GM19239 (cell line): ENCODE data around the gene STEAP3.

Experiments
- DNase-seq: peaks from one replicate; pipeline ENCODE4 v3.0.0; 2011; ENCODE audit warnings: low spot score; ENCODE audit not compliant: insufficient read length
- FAIRE-seq: peaks from 2 replicates; lab custom pipeline; 2011; peaks lifted over from hg19 to GRCh38; lab: Jason Lieb, UNC

STEAP3 gene

GRCh38 chr2:119289093-119289492 lies 65.5 kb downstream of the STEAP3 start:
- DNase-seq: no peak
- no peak for FAIRE-seq

GRCh38 chr2:119289642-119290041 lies 66.0 kb downstream of the STEAP3 start:
- DNase-seq (no peak), FAIRE-seq (no peak)

DNA sequence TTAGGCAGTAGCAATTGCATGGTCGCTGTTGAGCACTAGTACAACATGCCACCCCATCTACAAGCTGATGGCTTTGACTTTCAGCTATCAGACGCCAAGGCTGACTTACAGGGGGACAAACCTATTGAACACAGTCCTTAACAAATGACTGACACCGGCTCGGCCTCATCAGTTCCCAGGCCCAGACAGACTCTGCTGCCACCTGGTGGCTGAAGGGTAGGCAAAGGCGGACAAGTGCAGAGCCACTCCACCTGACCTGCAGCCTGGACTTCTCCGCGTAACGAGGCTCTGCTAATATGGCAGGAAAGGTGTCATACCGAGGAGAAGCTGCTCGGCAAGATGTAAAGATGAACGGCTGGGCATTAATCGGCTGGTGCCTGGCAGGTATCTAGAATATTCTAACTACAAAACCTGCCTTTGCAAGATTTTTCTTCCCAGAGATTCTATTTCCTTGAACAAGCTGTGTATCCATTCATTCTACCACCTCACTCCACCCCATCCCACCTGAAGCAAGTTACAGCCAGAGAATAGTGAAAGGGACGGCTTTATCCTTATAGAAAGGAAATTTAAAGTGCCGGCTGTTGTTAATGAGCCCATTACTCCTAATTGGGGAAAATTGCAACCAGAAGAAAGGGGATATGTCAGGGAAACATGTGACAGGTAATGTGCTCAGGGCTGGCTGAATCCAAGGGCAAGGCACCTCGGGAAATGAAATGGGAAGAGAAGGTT lies 67.4 kb downstream of the STEAP3 start:
- FAIRE-seq: no peak
- DNase-seq: no peak

- FAIRE-seq (no peak), DNase-seq (no peak)
Observed at GRCh38 chr2:119291588-119292167, 68.0 kb downstream of the STEAP3 start.

DNA sequence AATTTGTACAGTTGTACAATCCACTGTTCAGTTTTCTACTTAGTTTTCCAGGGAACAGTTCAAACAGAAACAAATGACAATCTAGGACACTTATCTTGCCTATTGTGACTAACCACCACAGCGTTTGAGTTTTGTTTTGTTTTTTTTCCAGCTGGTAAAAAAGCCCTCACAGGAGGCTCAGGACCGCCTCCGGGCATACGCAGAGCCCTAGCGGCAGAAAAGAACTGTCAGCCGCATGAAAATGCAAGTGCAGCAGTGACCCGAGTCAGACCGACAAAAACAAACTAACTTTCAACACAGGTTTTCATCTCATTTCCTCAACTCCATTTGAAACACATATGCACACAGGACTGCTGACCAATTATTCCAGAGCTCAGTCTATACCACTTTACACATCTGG lies 68.6 kb downstream of the STEAP3 start:
- no peak for DNase-seq
- FAIRE-seq: no peak

DNA sequence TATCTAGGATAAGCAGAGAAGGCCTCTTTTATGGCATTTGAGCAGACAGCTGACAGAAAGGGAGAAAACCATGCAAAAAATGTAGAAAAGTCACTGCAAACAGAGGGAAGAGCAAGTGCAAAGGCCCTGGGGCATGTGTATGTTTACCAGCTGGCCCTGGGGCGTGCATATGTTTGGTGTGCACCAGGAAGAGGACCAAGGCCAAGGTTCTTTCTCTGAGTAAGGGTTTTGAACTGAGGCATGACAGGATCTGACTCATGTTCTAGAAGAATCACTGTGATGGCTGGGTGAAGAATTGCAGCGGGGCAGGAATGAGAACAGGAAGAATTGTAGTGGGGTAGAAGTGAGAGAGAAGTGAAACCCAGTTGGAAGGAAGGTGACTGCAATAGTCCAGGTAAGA lies 69.6 kb downstream of the STEAP3 start:
- FAIRE-seq (no peak), DNase-seq (no peak)

GRCh38 chr2:119293900-119294299 lies 70.3 kb downstream of the STEAP3 start:
- DNase-seq (no peak), FAIRE-seq (no peak)

DNA sequence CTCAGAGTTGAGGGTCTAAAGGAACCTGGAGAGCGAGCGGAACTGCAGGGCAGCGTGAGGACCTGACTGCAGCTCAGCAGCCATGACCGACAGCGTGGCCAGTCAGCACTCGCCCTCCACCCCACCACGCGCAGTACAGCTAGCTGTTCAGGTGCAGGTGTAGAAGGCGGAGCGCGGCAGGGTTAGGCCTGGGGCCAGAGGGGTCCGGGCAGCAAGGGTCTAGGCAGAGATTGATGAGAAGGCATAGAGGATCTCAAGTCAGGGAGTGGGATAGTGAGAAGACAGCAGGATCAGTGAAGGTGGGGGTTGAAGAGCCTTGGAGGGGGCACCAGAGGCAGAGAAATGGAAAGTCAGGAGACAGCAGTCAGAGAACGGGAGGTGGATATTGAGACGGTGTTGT lies 71.0 kb downstream of the STEAP3 start:
- no peak for DNase-seq
- no peak for FAIRE-seq

DNA sequence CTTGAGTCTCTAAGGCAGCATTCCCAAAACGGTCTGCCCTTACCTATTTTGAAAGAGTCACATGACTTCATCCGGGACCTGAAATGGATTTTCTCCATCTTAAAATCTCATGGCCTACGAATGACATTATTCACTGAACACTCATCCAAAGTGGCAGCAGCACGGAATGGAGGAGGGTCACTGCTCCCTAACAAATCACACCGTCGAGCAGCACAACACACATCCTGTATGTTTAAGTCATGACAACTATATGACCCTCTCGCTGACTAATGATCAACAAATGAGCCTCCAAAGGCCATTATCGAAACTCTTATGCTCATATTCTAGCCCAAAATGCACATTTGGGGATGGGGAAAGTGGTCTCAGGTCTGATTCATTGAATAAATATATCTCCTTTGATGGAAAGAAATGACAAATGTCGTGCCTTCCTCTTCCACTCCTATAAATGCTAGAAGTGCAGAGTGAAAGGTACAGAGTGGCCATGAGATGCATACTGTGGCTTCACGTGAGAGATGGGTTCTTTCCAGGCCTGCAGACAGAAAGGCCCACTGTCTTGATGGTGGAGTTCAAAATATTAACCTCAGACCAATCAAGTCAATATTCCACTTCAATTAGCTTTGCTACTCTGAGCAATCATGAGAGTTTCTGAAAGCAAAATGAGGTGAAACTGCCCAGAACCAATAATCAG lies 72.2 kb downstream of the STEAP3 start:
- DNase-seq (no peak), FAIRE-seq (no peak)

- DNase-seq (no peak), FAIRE-seq (no peak)
Observed at GRCh38 chr2:119301413-119301812, 77.8 kb downstream of the STEAP3 start.

DNA sequence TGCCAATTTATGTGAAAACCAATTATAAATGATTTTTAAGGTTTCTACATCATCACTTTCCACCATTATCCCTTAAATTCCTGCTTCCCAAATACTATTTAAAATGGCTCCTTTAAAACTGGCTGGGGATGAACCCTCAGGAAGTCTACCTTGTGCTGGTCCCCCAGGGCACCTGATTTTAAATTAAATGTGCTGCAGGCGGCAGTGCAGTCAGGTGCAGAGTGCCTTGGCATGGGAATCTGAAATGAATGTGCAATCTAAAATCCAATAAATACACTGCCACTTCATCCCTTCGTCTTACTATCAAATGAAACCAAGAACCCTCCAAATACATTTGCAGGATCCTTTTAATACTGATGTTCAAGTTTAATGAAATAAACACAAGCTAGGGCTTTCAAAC lies 81.2 kb downstream of the STEAP3 start:
- FAIRE-seq: no peak
- no peak for DNase-seq

DNA sequence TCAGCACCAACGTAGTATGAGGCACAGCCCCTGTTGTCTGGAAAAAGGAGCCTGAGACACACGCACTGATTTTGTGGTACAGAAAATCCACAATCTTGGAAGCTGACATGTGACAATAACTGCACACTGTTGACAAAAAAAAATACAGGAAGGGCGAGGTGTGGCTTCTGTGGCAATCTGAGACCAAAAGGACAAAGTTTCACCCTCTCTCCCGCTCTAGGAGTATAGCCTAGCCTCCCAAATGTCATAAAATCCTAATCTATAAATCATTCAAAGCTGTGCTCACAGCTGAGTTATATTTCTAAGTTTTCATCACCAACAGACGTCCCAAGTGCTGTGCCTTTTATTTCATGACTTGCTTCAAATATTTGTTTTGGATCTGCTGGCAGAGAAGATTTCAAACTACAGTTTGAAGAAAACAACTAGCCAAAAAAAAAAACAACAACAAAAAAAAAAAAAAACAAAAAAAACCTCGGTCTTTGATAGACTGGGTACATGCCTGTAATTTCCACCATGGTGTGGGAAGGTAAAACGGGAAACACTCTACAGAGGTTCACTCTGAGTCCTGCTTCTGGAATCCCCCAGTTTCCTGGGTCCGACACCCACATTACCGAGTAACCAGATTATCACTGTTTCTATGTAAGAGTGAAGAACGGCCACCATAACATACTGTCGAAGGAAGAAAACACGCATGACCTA lies 82.0 kb downstream of the STEAP3 start:
- FAIRE-seq: no peak
- DNase-seq: no peak

DNA sequence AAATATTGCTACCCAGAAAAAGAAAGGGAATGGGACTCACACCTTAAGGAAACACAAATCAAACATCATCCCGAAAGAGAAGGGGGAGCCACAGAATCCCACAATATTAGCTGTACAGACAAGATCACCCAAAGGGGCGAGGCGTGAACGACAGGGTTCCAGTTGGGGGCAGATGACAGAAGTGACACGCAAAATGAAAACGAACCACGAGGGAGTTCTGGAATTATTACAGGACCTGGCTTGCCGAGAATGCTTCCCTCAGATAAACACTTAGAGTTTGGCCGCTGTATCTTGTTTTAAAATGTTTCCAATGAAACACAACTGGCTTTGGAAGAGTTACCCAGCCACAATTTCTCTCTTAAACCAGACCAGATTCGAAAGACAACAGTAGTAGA lies 82.6 kb downstream of the STEAP3 start:
- FAIRE-seq (no peak), DNase-seq (no peak)

DNA sequence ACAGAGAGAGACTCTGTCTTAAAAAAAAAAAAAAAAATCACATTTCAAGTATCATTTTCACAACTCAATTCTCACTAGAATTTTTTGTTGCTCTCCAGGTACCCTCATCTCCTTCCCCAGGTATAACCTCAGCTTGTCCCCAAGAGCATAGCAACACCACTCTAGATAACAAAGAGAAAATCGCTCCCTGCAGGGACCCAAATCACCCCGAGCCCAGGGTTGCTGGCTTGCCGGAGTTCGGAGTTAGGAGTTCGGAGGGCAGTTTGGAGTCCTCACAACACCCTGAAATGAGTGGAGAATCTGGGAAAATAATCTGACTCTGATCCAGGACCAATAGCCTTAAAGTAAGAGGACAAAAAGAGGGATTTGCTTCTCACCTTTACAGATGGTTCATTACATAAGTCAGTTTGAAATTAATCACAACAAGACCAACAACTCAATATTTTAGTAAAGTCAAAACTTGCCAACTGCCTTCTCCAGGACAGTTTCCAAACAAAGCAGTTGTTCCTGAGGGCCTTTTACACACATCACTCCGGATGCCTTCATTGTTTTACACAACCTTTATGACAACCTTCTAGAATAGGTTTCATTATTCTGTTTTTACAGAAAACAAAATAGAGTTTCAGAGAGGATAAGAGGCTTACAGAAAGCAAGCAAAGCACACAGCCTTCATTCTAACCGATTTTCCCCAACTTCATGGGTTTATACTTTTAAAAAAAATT lies 83.9 kb downstream of the STEAP3 start:
- no peak for FAIRE-seq

DNA sequence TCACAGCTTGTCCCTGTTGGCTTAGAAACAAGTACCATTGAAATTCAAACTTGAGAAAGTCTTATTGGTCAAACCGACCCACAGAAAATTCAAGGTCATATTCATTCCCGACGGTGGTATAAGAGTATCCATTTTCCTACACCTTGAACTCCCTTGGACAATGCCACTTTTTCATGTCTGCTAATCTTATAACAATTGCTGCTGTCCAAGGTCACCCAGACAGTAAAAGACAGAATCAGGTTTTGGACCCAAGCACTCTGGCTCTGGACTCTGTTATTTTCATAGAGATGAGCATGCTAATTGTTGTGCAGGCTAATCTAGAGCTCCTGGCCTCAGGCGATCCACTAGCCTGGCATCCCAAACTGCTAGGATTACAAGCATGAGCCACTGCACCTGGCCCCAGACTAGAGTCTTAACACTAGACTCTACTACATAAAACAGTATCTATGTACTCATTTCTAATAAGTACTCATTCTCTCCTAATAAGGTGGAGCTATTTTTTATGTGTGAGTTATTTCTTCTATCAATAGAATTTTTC lies 85.2 kb downstream of the STEAP3 start:
- DNase-seq: no peak
- no peak for FAIRE-seq

More for the DNA sequence above, 83.9 kb downstream of the STEAP3 start:
- no peak for DNase-seq

GRCh38 chr2:119311371-119311770 lies 87.7 kb downstream of the STEAP3 start:
- DNase-seq (no peak), FAIRE-seq (no peak)

DNA sequence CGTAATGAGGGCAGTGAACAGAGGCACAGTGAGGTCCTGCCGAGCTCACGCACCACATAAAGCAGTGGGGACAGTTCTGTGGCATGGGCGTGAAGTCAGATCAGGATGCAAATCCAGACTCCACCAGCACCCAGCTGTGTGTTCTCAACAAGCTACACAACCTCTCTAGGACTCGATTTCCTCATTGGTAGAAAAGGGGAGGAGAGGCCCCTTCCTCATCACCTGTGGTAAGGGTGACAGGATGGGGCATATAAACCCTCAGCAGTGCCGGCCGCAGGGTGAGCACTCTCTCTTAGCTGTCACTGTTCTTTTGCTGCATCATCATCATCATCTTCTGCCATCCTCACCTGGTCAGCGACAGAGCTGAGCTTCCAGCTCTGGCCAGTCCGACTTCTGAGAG lies 88.2 kb downstream of the STEAP3 start:
- DNase-seq (no peak), FAIRE-seq (no peak)
